Karpas-422 (cell line): ENCODE results near the gene KIR3DL2. TPM values are rescaled to one million over a fixed set of nuclear protein-coding genes. Genes with fewer than 3 reads are reported as not detected.
"Not testable (repeated sequence)": the region's sequence is repeated elsewhere in the genome, so short reads cannot be mapped to it uniquely, and the experiment has no call there.

Experiments used
- DNase-seq: peaks from one replicate; pipeline ENCODE4 v3.0.0-alpha.2; 2015
- H2AFZ ChIP-seq: fragments of 200-600 bp; sonication (generic); 2 replicates; pipeline ENCODE4 v1.6.1; 2014; ENCODE audit warnings: antibody characterized with exemption, low read length, mixed read lengths
- H3K27ac ChIP-seq: fragments of 200-600 bp; sonication (generic); 2 replicates; pipeline ENCODE4 v1.5.1; 2014; ENCODE audit warnings: mild to moderate bottlenecking, low read length, moderate library complexity
- H3K27me3 ChIP-seq: fragments of 200-600 bp; sonication (generic); 2 replicates; pipeline ENCODE4 v1.6.1; 2014; ENCODE audit warnings: low read length, mixed read lengths
- H3K36me3 ChIP-seq: fragments of 200-600 bp; sonication (generic); 2 replicates; pipeline ENCODE4 v1.6.1; 2014; ENCODE audit warnings: low read length, mixed read lengths; ENCODE audit not compliant: insufficient read depth
- H3K4me1 ChIP-seq: fragments of 200-600 bp; sonication (generic); 2 replicates; pipeline ENCODE4 v1.6.1; 2014; ENCODE audit warnings: mild to moderate bottlenecking, low read length, mixed read lengths
- H3K4me2 ChIP-seq: fragments of 200-600 bp; sonication (generic); 2 replicates; pipeline ENCODE4 v1.6.1; 2014; ENCODE audit warnings: low read length, low read depth, mild to moderate bottlenecking; ENCODE audit not compliant: poor library complexity, severe bottlenecking
- H3K4me3 ChIP-seq: fragments of 200-600 bp; sonication (generic); 2 replicates; pipeline ENCODE4 v1.5.1; 2014; ENCODE audit warnings: mild to moderate bottlenecking, antibody characterized with exemption, low read length, mixed read lengths
- H3K79me2 ChIP-seq: fragments of 200-600 bp; sonication (generic); 2 replicates; pipeline ENCODE4 v1.6.1; 2014; ENCODE audit warnings: mild to moderate bottlenecking, low read length, mixed read lengths
- H3K9ac ChIP-seq: fragments of 200-600 bp; sonication (generic); 2 replicates; pipeline ENCODE4 v1.6.0; 2014; ENCODE audit warnings: low read length
- H3K9me2 ChIP-seq: fragments of 200-600 bp; sonication (generic), shearing (Covaris generic); replicated peaks from 2 replicates; pipeline ENCODE4 v1.6.0; 2014; ENCODE audit warnings: mild to moderate bottlenecking, low read length, moderate library complexity; ENCODE audit not compliant: insufficient read depth
- H3K9me3 ChIP-seq: fragments of 300-700, 200-600 bp; sonication (generic); 2 replicates; pipeline ENCODE4 v1.6.1; 2014; ENCODE audit warnings: low read length, mixed read lengths
- H4K20me1 ChIP-seq: fragments of 200-600 bp; sonication (generic); 2 replicates; pipeline ENCODE4 v1.6.1; 2014; ENCODE audit warnings: mild to moderate bottlenecking, antibody characterized with exemption, low read length, low read depth; ENCODE audit not compliant: insufficient read depth
- total RNA-seq: library from RNA; depleted of rRNA; stranded (reverse); fragments of >200 nt; shearing (Covaris generic); gene quantifications from 2 replicates; pipeline ENCODE4 v1.2.3, GENCODE V29; 2014; ENCODE audit warnings: low replicate concordance

KIR3DL2 gene
- total RNA-seq, 1 experiment from 2014 or later = not detected

DNA sequence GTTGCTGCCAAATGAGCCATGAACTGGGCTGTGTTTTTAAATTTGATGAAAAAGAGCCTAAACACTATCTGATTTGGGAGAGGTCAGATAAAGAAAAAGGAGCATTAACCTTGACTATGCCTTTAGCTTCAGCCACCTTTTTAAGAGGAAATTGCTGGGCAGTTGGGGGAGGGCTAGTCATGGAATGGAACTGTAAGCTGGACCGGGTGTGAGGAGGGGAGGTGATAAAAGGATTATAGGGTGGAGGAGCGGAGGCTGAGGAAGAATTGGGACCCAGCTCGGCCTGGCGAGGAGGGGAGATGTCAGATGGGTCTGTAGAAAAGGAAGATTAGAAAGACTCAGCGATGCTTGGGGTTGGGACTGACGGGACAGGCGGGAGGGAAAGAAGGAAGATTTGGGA, 48.4 kb downstream of the KIR3DL2 start:
- not testable (repeated sequence) for H3K36me3 ChIP-seq, H3K9me2 ChIP-seq, H4K20me1 ChIP-seq, H3K27ac ChIP-seq, H3K4me1 ChIP-seq, DNase-seq, H3K9ac ChIP-seq, H3K79me2 ChIP-seq, H3K27me3 ChIP-seq, H3K9me3 ChIP-seq, H3K4me2 ChIP-seq, H3K4me3 ChIP-seq, H2AFZ ChIP-seq

DNA sequence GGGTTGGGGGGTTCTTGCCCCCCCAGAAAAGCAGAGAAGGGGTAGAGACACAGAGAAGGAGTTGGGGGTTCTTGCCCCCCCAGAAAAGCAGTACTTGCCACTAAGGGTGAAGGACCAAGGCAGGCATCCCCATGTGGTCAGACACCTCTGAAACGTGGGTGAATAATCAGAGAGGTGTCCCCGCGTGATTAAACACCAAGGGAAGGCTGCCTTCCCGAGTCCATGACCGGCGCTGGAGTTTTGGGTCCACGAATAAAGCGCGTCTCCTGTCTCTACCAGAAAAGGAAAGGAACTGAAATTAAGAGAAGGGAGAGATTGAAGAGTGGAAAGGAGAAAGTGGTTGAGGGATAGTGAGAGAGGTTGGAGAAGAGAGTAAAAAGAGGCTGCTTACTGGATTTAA, 49.4 kb downstream of the KIR3DL2 start:
- H3K9ac ChIP-seq, H3K36me3 ChIP-seq, H3K4me3 ChIP-seq, H3K9me2 ChIP-seq, H2AFZ ChIP-seq, H3K79me2 ChIP-seq, H3K4me2 ChIP-seq, H3K9me3 ChIP-seq, H3K27ac ChIP-seq, H3K27me3 ChIP-seq, H4K20me1 ChIP-seq, H3K4me1 ChIP-seq, DNase-seq: not testable (repeated sequence)

DNA sequence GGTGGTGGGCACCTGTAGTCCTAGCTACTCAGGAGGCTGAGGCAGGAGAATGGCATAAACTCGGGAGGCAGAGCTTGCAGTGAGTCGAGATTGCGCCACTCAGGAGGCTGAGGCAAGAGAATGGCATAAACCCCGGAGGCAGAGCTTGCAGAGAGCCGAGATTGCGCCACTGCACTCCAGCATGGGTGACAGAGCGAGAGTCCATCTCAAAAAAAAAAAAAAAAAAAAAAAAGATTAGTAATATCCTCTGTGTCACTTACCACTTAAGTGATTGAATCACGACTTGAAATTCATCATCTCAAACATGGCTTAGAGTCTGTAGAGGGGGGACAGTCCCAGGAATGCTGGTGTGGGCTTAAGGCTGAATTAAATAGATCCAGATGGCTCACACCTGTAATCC, 50.9 kb downstream of the KIR3DL2 start:
- H3K4me1 ChIP-seq, H3K9ac ChIP-seq, H4K20me1 ChIP-seq, DNase-seq, H3K9me2 ChIP-seq, H3K27me3 ChIP-seq, H3K9me3 ChIP-seq, H3K4me2 ChIP-seq, H3K4me3 ChIP-seq, H3K36me3 ChIP-seq, H2AFZ ChIP-seq, H3K79me2 ChIP-seq, H3K27ac ChIP-seq: not testable (repeated sequence)

DNA sequence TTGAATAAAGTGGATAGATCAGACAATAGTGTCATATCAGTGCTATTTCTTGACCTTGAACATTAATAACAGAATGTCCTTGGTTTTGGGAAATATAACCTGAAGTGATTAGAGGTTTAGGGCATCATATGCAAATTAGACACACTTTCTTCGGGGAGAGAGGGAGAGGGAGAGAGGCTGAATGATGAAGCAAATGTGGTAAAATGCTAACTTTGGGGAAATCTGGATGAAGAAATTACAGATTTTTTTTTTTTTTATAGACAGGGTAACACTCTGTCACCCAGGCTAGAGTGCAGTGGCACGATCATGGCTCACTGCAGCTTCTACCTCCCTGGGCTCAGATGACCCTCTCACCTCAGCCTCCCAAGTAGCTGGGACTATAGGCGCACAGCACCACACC, 51.8 kb downstream of the KIR3DL2 start:
- H3K36me3 ChIP-seq = no peaks in the 10 kb centered on the region
- no peaks in the 10 kb centered on the region for H4K20me1 ChIP-seq
- no peak overlapping the region for H3K27ac ChIP-seq
- no peak overlapping the region for H3K9ac ChIP-seq
- H3K27me3 ChIP-seq = no peaks in the 10 kb centered on the region
- DNase-seq = no peak
- H3K79me2 ChIP-seq = no peaks in the 10 kb centered on the region
- H3K4me2 ChIP-seq = no peak overlapping the region
- H3K9me3 ChIP-seq = no peaks in the 10 kb centered on the region
- H3K4me3 ChIP-seq = no peak overlapping the region
- H3K9me2 ChIP-seq = no peaks in the 10 kb centered on the region
- no peaks in the 10 kb centered on the region for H3K4me1 ChIP-seq
- no peak overlapping the region for H2AFZ ChIP-seq

DNA sequence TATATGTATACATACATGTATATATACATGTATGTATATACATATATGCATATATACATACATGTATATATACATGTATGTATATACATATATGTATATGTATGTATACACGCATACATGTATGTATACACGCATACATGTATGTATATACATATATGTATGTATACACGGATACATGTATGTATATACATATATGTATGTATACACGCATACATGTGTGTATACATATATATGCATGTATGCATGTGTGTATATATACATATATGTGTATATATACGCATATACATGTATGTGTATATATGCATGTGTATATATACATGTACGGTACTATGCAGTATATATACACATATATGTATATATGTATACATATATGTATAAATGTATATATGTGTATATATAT, 53.1 kb downstream of the KIR3DL2 start:
- Histone ChIP-seq H3K79me2 (no peaks in the 10 kb centered on the region), H3K4me1 (no peaks in the 10 kb centered on the region), H3K9me3 (no peaks in the 10 kb centered on the region), H3K4me2 (no peak overlapping the region), H3K27me3 (no peaks in the 10 kb centered on the region), H3K9ac (no peak overlapping the region), H2AFZ (no peak overlapping the region), H4K20me1 (no peaks in the 10 kb centered on the region), H3K4me3 (no peak overlapping the region), H3K27ac (no peak overlapping the region), H3K36me3 (no peaks in the 10 kb centered on the region), H3K9me2 (no peaks in the 10 kb centered on the region)
- DNase-seq = no peak

DNA sequence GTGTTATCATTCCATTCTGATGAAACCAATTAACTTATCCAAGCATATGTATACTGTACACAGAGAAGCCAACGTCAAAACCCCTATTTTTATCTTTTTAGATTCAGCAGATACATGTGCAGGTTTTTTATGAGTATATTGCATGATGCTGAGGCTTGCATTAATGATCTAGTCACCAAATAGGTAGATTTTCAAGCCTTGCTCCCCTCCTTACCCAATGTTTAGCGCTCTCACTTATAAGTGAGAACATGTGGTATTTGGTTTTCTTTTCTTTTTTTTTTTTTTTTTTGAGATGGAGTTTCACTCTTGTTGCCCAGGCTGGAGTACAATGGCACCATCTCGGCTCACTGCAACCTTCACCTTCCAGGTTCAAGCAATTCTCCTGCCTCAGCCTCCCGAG, 54.0 kb downstream of the KIR3DL2 start:
- H2AFZ ChIP-seq, H3K4me1 ChIP-seq, DNase-seq, H3K9ac ChIP-seq, H3K4me2 ChIP-seq, H3K27me3 ChIP-seq, H3K79me2 ChIP-seq, H3K9me3 ChIP-seq, H3K9me2 ChIP-seq, H3K36me3 ChIP-seq, H3K4me3 ChIP-seq, H3K27ac ChIP-seq, H4K20me1 ChIP-seq: not testable (repeated sequence)

DNA sequence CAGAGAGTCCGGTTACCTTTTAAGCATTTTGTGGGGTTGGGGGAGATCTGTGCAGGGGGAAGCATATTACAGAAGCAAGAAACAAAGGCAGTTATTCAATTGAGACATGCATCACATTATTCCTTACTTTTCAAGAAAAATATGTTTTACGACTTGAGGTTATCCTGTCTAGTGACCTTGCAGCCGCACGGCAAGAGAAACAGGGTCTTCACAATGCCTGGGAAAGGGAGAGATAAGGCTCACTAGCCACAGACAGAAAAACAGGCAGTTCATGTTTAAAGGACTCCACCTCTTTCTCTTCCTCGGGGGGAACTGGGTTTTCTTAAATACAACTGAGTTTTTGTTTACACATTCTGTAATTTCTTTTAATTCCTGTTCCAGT, 55.2 kb downstream of the KIR3DL2 start:
- Histone ChIP-seq H3K4me3 (no peak overlapping the region), H3K27ac (no peak overlapping the region), H3K9ac (no peak overlapping the region)

DNA sequence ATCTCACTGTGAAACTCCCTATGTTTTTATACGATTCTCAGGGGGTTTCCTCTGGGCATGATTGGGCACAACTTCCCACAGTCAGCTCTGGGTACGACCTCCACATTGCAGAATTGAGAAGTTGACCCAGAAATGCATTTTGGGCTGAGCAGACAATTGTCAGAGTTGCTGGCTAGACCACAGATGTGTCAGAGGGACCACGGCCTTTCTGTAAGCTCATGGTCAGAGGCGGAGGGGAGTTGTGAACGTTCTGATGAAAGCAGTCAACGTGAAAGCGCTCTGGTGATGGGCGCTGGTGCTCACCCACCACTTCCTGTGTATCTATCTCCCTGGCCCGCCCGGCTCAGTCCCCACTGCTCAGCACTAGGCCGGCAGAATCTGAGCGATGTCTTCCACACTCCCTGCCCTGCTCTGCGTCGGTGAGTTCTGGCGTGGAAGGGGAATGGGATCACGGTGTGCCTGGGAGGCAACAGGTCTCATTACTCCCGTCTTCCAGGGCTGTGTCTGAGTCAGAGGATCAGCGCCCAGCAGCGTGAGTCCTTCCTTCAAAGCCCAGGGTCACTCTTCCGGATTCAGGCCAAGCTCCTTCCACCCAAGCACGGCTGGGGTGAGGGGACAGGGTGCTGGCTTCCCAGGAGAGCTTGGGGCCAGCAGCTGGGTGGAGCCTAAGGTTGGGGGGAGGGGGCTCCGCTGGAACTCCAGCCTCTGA, 55.7 kb downstream of the KIR3DL2 start, which contains the start of gene NCR1:
Gene NCR1, plus strand, starts transcription at position 346 of the 709 bp plus-strand sequence. Its CDS starts 40 bp downstream, at position 386.
- Histone ChIP-seq H3K9ac (no peak within 1 kb of the TSS), H3K36me3 (no peaks in the 10 kb centered on the region), H3K4me1 (no peaks in the 10 kb centered on the region), H3K9me3 (no peaks in the 10 kb centered on the region), H4K20me1 (no peaks in the 10 kb centered on the region), H3K4me3 (no peak within 1 kb of the TSS), H3K79me2 (no peaks in the 10 kb centered on the region), H3K4me2 (no peak within 1 kb of the TSS), H3K9me2 (no peaks in the 10 kb centered on the region), H3K27ac (no peak within 1 kb of the TSS), H2AFZ (peak within 1 kb of the TSS; percentile 5; the same call in 1 of the 2 replicates), H3K27me3 (no peaks in the 10 kb centered on the region)
- no peak for DNase-seq

More for the DNA sequence above, 55.2 kb downstream of the KIR3DL2 start:
- no peaks in the 10 kb centered on the region for H3K27me3 ChIP-seq
- H3K9me3 ChIP-seq = no peaks in the 10 kb centered on the region
- no peak overlapping the region for H2AFZ ChIP-seq
- no peaks in the 10 kb centered on the region for H3K79me2 ChIP-seq
- no peaks in the 10 kb centered on the region for H3K36me3 ChIP-seq
- H3K4me2 ChIP-seq = no peak overlapping the region
- H3K4me1 ChIP-seq = no peaks in the 10 kb centered on the region
- DNase-seq = no peak
- no peaks in the 10 kb centered on the region for H4K20me1 ChIP-seq
- H3K9me2 ChIP-seq = no peaks in the 10 kb centered on the region
